Eye (tissue), 1 donor: Measurements from ENCODE around the gene FNIP2.
"Not testable (repeated sequence)": the region's sequence is repeated elsewhere in the genome, so short reads cannot be mapped to it uniquely, and the experiment has no call there.

Experiments used
- DNase-seq: peaks from one replicate; pipeline ENCODE4 v3.0.0-alpha.2; 2015

FNIP2 gene

DNA sequence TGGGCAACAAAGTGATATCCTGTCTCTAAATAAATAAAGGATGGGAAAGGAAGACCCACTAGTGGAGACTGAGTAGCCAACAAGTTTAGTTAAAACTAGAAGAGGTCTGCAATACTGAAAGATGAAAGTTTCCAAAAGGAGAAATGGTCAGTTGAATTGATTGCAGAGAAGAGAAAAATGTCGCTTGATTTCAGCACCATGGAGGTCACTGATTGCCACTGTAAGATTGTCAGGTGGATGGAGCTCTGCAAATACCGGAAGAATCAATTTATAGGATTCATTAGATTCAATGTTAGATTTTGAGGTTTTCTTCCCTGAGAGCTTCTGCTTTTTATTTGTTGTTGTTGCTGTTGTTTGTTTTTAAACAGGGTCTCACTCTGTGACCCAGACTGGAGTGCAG is 5.4 kb upstream of the FNIP2 start:
- DNase-seq, result no peak

DNA sequence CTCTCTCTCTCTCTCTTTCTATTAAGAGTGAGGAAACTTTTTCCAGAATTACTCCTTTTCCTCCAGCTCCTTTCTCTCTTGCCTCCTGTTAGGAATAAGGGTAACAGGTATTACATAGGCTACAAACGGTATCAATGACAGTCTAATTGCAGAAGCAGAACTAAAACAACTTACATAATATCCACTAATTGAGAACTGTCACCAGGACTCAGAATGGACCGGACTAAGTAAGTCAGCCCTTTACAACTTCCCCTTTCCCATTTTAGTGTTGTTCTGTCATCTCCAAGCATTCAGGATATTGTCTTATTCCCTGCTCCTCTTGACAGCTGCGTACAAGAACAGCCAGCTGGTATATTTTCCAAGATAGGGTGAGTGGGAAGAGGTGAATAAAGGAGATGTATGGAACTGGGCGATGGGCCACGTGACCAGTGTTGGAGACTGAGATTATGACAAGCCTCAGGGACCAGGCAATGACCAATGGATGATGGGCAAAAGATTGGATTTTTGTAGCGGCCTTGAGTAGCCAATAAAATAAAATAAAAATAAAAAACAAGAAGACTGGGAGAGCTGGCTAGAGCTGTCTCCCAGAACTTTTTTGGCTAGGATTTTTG is 2.3 kb upstream of the FNIP2 start:
- no peak for DNase-seq

- no peak for DNase-seq
Measured at GRCh38 chr4:158767451-158767850, 1.4 kb upstream of the FNIP2 start.

- peak; percentile 77 for DNase-seq
Measured at GRCh38 chr4:158769175-158769921, 522 bp downstream of the FNIP2 start.

DNA sequence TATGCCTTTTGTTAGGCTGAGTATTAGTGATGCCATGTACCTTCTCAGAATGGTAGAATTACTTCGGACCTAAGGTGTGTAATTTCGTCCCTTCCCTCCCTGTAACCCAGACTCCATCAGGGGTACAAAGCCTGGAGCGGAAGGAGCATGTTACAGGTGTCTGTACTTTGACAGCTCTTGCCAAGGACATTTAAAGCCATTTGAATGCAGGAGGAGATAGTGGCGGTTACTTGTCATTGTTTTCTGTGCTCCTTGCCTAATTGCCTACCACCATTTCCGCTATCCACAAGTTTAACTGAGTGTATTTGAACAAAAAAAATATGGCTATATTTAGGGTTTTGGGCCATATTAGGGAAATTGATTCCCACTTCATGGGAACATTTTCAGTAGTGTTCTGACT is 1.8 kb downstream of the FNIP2 start:
- DNase-seq, result no peak

DNA sequence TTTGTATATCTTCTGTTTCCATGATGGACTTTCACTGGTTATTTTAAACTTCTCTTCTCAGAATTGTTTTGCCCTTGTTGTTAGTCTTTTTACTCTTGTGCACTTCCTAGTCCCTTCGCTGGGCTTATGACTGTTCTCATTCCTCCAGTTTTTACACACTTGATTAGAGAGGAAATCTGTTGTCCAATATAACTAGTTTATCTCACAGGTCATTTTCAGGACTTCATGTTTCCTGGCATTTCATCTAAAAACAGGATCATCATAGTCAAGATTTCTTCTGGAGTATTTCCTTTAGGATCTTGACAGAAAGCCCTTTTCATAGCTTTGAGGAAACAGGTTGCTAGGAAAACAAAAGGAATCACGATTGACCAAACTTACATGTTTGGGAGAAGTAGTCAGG is 3.0 kb downstream of the FNIP2 start:
- DNase-seq, result no peak

DNA sequence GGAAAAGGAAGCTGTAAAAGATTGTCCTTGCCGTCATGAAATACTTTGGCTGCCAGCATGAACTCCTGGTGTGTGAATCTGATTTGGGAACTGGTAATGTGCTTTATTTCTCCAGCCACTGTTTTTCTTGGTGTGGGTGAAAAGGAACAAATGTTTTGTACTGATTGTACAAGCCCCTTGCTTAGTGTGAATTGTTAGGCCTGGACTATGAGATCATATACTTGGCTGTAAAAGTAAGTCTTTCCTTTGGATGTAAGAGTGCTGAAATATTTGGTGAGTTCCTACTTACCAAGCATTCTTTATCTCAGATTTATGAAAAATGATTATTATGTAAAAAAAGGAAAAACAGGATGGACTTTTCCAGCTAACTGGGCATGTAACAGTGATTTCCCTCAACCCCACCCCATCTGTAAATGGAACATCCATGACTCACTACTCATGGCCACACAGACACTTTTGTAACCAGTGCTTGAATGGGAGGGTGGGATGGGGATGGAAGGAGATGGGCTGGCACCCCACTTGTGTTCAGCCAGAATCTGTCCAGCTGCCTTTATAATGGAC is 6.3 kb downstream of the FNIP2 start:
- DNase-seq, result no peak

GRCh38 chr4:158776106-158776505 is 7.3 kb downstream of the FNIP2 start:
- DNase-seq, result no peak

DNA sequence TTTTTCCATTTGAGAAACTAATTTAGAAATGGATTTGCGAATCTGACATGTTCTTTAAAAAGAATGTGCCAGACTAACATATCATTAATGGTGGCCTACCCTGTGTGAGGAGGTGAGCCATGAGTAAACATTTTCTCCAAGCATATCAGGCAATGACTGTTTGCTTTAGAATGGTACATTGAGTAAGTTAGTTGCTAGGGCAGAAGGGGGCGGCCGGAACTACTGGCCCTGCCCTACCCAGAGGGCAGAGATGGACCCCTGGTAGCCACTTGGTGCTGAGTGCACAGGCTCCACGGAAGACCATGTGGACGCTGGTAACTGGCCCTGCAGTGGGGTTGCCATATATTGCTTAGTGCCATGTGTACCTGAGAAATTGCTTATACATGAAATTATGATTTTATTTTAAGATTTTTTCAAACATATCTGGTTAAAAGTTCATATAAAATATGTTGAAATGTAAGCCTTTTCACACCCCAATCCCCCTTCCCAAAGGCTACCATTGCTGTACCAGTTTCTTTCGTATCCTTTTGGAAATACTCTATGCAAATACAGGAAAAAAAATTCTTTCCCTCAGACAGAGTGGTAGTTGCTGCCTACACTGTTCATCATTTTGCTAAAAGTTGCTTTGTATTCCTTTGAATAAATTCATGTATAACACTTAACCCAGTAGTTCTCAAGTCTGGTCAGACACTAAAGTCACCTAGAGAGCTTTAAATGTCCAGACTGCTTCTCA is 8.8 kb downstream of the FNIP2 start:
- no peak for DNase-seq

DNA sequence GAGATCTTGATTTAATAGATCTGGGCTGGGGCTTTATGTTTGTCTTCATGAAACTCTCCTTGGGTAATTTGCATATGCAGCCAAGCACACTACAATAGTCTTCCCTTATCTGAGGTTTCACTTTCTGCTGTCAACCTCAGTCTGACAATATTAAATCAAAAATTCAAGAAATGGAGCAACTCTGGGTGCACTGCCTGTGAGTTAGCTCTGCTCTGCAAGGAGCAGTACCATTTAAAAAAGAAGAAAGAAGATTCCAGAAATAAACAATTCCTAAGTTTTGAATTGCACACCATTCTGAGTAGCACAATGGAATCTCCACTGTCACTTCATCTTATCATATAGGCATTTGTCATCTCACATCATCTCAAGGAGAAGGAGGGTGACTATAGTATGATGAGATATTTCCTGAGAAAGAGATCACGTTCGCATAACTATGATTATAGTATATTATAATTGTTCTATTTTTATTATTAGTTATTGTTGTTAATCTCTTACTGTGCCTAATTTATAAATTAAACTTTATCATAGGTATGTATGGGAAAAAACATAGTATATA is 9.4 kb downstream of the FNIP2 start:
- no peak for DNase-seq

GRCh38 chr4:158778712-158779111 is 9.9 kb downstream of the FNIP2 start:
- no peak for DNase-seq

DNA sequence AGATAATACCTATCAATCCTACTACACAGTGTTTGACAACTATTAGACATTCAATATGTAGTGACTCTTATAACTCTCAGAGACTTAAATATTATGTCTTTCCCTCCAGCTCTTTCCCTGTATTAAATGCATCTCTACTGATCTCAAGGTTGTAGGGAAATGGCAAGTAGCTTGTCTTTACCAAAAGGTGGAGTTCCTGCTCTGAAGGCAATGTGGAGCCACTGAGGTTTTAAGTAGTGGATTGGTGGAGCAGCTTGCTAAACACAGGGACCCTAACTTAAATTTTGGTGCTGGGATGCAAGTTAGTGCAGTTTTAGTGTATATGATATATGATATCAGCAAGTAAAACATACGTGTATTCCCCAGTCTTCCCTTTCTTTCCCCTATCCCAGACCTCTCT is 13.1 kb downstream of the FNIP2 start:
- DNase-seq, result no peak

- no peak for DNase-seq
Measured at GRCh38 chr4:158782551-158783360, 13.9 kb downstream of the FNIP2 start.

DNA sequence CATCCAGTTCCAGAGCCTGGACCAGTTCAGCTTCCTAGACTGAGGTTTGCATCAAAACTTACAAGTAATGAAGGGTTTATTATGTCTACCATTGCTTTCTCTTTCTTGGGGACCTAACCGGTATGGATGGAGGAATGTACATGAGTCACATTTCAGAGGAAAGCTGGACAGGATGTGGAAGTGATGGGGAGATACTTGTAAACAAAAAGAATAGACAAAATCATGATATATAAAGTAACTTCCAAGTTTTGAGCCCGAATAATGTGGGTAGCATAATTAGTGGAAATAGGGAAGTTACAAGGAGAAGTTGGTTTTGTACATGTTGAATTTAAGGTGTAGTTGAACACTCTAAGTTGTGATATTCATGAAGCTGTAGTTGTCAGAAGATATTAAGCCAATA is 15.0 kb downstream of the FNIP2 start:
- no peak for DNase-seq

GRCh38 chr4:158785718-158786117 is 16.9 kb downstream of the FNIP2 start:
- no peak for DNase-seq

- no peak for DNase-seq
Measured at GRCh38 chr4:158786121-158786601, 17.3 kb downstream of the FNIP2 start.

GRCh38 chr4:158786955-158787354 is 18.1 kb downstream of the FNIP2 start:
- no peak for DNase-seq

DNA sequence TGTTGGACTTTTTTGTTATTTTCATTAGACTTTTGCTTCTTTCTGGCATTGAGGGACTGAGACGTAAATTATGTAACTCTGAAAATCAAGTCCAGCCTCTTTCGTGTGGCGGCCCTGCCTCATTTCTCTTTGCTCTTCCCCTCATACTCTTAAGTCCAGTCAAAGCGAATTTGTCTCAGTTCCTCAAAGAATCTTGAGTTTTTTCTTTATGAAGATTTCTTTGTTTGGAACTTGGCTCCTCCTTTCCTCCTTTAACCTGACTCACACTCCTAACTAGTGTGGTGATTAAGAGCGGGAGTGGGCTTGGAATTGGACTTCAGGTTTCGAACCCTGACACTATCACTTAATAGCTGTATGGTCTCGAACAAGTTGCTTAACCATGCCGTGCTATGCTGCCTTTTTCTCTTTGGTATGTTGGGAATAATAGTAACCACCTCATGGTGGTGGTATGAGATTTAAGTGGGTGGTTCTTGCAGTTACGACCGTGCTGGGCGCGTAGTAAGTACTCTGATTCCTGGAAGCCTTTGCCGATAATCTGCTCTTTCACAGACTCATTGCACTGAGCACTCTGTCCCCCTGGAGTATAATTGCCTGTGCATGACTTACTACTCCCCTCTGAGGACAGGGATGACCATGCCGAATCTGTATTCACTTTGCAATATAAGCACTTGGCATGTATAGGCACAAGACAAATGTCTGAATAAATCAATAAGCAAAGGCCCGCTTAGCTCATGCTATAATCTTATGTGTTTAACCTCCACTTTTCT is 19.1 kb downstream of the FNIP2 start:
- DNase-seq, result no peak

DNA sequence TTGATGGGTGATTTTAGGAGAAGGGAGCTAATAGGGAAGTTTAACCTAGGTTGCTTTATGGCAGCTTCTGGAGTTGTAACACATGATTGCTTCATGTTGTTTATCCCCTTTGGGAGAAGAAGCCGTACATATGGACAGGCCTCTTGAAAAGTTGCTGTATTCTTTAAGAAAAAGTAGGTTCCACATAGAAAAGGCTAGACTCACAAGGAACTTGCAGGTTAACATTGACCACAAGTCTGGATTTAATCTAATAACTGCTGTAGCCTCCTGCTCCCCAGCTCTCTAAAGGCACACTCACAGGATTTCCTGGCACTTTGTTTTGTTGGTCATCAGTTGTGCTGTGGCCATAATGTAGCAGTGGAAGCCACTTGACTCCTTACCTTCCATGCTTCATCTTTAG is 19.7 kb downstream of the FNIP2 start:
- no peak for DNase-seq

DNA sequence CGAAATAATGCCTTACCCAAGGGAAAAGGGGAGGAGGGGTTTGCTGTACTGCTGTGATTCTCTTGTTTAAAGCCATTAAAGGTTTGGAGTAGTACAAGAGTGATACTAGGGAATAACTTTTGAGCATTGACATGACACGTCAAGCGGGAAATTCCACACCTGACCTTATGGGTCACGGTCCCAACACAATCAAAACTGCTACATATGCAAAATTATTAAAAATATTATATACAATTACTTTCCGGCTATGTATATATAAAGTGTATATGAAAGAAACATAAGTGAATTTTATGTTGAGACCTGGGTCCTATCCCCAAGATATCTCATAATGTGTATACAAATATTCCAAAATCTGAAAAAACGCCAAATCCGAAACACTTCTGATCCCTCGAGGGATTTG is 21.0 kb downstream of the FNIP2 start:
- DNase-seq, result no peak

DNA sequence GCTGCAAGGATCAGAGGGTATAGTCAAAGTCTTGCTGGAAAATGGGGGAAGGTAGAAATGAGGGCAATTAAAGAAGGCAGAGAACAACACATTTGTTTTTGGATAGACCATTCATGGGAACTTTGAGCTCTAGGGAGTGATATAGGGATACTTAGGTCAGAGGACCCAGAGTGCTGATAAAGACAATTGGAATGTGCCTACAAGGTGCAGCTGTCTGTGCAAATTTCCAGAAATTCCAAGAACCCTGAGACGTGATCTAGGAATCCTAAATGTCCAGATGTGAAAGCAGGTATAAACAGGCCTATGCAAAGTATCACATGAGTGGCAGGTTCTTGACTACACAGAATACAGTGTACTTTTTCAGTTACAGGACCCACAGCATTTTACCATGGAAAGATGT is 24.2 kb downstream of the FNIP2 start:
- DNase-seq, result no peak

DNA sequence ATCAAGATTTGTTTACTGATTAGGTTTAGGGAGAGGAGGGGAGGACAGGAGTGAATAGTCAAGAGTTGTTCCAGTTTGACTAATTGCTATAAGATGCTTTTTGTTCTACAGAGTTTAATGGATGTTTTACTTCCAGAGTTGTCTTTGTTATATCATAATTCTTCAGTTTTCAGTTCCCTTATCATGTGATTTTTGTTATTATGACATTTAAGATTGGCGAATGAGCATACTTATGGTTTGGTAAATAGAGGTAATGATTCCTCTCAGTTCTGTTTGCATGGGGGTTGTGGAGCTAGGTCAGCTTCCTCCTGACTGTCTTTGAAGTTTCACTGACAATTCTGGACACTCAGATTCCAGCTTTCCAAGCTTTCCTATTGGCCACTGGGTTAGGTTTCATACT is 24.6 kb downstream of the FNIP2 start:
- not testable (repeated sequence) for DNase-seq
